HG03565 (cell line): ENCODE results near the gene LRRC32.

Experiments
- ATAC-seq: cut with Tn5 transposase; IDR thresholded peaks from one replicate; pipeline ENCODE4 v1.9.1; 2021; ENCODE audit warnings: mild to moderate bottlenecking, moderate library complexity; ENCODE audit not compliant: unreplicated experiment

LRRC32 gene, protein sequence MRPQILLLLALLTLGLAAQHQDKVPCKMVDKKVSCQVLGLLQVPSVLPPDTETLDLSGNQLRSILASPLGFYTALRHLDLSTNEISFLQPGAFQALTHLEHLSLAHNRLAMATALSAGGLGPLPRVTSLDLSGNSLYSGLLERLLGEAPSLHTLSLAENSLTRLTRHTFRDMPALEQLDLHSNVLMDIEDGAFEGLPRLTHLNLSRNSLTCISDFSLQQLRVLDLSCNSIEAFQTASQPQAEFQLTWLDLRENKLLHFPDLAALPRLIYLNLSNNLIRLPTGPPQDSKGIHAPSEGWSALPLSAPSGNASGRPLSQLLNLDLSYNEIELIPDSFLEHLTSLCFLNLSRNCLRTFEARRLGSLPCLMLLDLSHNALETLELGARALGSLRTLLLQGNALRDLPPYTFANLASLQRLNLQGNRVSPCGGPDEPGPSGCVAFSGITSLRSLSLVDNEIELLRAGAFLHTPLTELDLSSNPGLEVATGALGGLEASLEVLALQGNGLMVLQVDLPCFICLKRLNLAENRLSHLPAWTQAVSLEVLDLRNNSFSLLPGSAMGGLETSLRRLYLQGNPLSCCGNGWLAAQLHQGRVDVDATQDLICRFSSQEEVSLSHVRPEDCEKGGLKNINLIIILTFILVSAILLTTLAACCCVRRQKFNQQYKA

DNA sequence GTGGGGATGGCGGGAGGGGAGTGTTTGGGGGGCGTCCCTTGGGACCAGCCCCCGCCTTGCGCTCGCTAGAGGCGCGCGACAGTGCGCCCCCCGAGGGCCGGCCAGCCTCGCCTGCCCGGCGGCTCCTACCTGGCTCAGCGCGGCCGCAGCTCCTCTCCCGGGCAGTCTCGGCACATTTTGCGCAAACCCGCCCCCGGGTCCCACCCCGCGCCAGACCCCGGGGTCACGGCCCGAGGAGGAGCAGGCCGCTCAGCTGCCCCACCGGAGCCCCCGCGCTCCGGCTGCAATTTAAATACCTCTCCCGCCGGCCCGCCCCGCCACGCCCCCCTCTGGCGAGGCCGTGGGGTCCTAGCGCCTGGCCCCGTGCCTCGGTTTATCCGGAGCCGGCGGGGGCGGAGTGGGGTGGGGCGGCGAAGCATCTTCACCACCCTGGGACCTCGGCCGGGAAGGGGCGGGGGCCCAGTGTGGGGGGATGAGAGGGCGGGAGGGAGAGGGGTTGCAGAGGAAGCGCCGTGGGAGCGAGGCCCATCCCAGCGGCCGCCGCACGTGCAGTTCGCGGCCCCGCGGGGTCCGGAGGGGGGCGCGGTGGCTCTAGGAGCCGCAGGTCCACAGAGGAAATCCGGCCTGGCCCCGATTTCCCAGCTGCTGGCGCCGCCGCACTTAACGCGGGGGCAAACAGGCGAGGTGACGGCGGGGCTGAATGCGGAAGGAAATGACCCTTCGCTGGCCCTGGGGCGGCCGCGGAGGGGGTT lies at the start of gene LRRC32:
Gene LRRC32, minus strand, starts transcription at position 263 of the 752 bp plus-strand sequence. CDS start 4,793 bp downstream, outside the sequence.
- ATAC-seq = no peak

DNA sequence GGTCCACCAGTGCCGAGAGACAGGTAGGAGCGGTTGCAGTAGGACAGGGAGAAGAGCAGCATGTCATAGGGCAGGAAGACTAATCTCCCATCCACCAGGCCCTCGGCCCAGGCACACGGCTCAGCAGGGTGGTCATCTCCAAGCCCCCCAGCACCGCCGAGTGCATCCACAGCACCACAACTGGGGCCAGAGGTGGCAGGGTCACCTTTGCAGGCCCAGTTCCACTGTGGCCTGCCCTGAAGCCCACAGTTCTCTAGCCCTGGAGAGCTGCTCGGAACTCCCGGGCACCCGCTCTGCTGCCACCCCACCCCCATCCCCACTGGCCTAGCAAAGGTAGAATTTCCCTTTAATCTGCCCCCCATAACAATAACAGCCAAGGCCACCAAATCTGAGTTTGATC lies 49.1 kb upstream of the LRRC32 start:
- ATAC-seq = no peak

DNA sequence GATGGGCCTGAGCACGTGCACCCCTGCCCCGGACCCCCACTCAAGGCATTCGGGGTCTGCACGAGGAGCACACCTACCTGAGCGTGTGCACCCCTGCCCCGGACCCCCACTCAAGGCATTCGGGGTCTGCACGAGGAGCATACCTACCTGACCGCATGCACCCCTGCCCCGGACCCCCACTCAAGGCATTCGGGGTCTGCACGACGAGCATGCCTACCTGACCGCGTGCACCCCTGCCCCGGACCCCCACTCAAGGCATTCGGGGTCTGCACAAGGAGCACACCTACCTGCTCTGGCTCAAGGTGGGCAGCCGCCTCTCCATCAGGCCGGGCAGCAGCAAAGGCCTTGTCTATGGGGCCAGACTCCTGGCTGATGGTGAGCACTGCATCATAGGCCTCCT lies 48.7 kb upstream of the LRRC32 start:
- ATAC-seq = no peak

DNA sequence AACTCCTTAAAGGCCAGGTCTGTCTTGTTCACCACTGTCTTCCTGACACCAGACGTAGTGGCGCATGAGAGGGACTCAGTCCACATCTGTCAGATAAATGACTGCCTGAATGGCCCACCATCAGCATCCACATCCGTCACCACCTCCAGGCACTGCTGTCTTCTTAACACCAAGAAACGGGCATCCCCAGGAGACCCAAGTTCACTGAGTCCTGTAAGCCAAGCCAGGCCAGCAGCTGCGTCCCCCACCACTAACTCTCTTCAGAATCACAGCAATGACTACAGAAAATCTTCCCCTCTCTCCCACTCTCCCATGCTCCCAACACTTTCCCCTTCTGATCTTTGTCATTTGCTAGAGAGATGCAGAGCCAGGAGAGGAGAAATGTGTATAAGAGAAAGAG lies 47.3 kb upstream of the LRRC32 start:
- no peak for ATAC-seq

DNA sequence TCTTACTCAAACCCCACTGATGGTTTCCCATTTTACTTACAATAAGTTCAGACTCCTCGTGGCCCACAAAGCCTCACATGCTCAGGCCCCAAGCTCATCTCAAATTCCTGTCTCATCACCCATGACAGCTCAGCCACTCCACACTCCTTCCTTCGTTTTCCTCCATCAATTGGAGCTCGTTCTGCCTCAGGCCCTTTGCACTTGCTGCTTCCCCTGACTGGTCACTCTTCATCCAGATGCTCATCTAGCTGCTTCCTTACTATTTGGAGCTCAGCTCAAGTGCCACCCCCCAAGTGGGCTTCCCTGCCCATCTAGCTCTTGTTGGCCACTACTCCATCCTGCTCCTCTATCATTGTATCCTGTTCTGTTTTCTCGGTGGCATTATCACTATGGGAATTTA lies 46.8 kb upstream of the LRRC32 start:
- no peak for ATAC-seq

DNA sequence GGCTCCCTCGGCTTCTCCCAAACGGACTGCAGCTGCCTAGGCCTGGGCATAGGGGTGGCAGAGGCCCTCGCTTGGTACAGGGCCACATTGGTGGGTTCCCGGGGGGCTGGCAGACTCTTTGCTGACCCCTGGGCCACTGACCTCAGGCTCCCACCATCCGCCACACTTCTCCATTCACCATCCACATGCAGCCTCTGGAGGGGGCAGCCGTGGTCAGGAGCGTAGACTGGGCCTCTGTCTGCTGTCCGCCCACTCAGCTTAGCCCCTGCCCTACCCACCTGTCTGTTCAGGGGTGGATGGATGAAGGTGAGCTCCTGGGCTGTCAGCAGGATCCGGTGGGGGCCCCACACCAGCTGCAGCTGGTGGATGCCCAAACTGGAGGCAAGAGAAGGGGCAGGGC lies 45.7 kb upstream of the LRRC32 start:
- ATAC-seq = no peak

DNA sequence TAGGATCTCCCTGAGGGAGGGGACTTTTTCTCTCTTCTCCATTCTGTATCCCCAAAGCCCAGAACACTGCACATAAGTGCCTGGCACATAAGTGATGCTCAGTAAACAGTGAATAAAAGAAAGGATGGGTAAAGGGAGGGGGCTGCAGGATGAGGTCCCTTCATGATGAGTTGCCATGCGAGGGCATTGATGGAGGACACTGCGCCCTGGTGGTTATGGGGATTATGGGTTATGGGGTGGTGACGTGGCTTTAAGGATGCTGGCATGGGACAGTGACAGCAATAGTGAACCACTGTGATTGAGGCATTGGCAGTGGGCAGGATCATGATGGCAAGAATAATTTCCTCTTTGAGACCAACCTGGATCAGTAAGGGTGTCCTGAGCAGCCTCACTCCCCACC lies 43.9 kb upstream of the LRRC32 start:
- ATAC-seq = no peak

DNA sequence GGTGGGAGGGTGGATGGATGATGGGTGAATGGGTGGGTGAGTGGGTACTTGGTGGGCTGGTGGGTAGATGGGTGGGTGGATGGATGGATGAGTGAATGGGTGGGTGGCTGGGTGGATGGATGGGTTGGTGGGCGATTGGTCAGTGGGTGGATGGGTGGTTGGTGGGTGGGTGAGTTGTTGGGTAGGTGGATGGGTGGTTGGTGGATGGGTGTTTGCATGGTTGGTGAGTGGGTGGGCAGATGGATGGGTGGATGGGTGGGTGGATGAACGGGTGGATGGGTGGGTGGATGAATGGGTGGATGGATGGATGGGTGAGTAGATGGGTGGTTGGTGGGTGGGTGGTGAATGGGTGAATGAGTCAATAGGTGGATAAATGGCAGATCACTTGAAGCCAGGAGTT lies 43.0 kb upstream of the LRRC32 start:
- ATAC-seq = no peak

DNA sequence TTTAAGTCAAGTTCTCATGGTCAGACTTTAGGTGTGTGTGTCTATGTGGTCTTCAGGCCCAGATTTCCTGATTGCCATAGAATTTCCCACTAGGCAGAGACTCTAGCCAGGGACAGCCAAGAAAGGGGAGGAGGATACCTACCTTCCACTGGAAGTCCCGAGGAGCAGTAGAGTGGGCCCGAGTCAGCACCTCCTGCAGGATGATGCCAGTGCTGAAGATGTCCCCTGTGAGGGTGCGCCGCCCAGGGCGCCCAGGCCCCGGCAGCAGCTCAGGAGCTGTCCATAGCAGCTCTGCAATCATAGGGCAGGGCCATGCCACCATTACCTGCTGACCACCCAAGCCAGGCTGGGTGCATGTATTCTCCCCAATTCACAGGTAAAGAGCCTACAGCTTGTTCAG lies 41.6 kb upstream of the LRRC32 start:
- no peak for ATAC-seq

DNA sequence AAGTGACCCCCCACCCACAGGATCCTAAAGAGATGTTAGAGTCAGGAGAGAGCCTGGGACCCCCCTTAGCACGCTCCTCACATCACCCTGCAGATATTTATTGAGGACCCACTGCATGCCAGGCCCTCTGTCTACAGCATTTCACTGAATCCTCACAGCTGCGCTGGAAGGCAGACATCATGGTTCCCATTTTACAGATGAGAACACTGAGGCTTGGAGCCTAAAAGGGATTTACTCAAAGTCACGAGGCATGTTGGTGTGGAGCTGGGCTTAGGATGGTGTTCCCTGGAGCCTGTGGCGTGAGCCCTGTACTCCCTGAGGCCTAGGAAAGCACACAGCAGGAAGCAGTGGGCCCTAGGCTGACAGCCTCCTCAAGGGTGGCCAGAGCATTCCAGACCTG lies 39.2 kb upstream of the LRRC32 start:
- no peak for ATAC-seq

DNA sequence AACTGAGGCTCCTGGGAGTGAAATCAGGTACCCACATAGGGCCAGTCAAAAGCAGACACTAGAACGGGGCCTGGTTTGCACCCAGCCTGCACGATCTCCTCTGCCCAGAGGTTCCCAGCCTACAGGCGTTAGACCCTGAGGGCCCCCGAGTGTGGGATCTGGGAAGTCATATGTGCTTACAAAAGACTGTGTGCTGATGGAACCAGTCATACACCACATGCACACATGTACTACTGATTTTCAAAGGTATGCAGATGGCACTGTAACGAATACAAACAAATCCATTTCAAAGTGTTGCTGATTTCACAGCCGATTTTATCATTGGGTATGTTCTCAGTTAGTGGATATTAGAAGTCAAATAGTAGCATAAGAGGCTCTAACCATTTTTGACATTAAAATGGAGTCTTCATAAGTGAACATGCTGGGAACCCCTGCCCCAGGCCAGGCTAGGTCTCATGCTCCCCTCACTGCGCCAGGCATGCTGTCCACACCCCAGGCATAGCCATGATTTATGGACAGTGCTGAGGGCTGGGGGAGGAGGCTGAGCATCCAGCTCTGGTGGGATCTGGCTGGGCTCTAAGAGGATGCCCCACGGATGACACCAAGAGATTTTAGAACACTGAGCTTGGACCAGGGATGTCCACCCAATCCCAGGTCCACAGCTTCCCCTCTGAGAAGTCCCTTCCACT lies 38.6 kb upstream of the LRRC32 start:
- no peak for ATAC-seq

DNA sequence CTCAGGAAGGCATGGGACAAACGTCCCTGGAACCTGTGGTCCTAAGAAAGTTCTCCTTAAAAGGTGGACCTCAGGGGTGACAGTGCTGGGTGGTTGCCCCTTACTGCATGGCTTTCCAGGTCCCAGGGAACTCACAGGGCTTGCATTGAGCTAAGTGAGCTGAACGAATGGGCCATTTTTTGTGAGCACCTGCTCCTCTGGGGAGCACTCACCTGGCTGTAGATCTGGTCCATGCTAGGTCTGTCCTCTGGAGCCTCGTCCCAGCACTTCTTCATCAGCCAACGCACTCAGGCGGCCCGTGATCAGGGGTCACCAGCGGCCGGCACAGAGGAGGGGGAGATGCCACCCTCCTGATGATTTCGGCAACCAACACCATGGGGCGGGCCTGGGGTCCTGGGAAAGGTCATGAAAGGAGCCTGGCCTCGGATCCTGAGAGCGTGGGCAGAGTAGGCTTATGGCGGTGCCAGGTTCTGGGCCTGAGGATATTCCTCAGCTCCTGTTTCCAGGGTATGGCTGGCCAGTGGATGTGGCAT lies 36.8 kb upstream of the LRRC32 start:
- ATAC-seq = no peak

DNA sequence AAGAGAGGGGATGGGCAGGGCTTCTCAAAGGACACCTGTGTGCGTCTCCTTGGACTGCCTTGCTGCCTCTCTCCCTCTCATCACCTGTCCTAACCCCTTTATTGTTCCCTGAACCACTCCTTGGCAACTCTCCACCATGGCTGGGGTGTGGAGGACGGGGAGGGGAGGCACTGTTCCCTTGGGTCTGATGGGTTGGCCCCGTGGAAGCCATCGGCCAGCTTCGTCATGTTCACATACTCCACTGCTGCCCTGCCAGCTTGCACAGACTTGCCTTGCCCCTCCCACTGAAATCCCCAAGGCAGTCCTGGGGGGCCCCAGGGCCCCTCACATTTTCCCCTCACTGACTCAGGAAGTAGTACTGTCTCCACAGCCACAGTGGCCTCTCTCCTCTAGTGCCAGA lies 36.1 kb upstream of the LRRC32 start:
- ATAC-seq = no peak

DNA sequence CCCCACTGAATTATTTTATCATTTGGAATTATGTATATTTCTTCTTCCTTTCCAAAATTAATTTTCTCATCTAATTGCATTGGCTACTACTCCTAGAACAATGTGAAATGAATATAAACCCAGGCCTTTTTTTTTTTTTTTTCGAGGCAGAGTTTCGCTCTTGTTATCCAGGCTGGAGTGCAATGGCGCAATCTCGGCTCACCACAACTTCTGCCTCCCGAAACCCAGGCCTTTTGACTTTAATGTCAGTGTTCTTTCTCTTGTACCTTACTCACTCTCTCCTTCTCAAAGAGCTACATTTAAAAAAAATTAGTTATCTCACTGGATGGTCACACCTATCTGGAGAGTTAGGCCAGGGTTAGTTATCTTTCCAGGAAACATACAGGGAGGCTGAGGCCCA lies 35.3 kb upstream of the LRRC32 start:
- ATAC-seq = no peak

DNA sequence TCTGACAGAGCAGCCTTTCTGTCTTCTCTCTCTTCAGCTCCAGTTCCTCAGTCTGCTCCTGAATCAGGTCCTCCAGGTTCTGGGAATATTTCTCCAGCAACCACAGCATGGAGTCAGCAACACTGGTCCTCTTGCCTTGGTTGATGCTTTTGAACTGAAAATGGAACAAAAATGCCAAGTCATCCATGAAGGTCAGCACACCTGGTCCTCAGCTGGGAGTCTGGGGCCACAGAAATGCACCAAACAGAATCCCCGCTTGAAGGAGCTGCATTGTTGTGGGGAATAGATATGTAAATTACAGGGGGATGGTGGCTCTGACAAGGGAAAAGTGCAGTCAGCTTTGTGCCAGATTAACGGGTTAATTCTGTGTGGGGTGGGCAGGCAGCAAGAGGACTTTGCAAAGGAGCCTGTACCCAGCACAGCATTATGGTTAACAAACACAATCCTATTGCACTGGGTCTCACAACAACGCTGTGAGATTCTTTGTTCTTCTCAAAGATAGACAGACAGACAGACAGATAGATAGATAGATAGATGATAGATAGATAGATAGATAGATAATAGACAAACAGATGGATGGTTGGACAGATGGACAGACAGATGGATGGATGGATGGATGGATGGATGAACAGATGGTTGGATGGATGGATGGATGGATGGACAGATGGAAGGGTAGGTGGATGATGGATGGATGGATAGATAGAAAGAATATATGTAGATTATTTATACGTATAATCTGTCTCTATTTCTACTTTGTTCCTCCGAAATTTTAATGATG lies 33.8 kb upstream of the LRRC32 start:
- ATAC-seq = no peak

DNA sequence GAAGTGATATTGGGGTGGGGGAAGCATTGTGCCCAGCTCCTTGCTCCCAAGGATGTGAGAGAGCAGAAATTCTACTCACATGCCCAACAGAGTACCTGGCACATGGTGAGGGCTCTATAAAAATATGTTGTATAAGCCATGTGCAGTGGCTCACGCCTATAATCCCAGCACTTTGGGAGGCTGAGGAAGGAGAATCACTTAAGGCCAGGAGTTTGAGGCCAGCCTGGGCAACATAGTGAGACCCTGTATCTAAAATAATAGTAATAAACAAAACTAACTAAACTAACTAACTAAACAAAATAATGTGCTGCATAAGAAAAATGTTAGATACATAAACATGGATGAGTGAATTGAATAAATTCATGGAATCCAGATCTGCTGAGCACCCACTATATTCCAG lies 33.2 kb upstream of the LRRC32 start:
- ATAC-seq = no peak

DNA sequence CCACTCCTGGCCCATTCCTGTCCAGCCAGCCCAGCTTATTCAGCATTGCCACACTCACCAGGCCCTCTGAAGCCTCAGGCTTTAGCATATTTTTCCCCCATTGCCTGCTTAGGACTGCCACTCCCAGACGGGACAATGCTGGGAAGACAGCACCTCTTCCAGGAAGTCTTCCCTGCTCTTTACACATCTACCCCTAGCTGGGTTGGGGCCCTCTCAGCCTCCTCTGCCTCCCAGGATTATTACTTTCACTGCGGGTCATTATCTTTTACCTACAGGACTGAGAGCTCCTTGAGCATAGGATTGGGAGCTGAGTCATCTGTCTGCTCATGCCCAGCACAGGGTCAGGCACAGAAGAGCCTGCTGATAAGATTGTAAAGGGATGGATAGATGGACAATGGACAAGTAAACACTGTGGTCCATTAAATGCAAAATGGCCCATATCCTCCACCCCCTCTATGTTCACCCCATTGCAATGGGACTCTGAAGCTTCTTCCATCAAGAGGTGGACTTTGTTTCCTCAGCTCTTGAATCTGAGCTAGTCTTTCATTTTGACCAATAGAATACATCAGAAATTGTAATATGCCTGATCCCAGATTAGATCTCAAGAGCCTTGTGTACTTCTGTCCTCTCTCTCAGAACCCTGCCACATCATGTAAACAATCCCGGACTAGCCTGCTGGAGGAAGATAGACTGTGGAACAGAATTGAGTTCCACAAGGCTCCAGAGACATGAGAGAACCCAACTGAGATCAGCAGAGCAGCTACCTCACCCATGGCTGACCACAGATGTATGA lies 32.0 kb upstream of the LRRC32 start:
- no peak for ATAC-seq

DNA sequence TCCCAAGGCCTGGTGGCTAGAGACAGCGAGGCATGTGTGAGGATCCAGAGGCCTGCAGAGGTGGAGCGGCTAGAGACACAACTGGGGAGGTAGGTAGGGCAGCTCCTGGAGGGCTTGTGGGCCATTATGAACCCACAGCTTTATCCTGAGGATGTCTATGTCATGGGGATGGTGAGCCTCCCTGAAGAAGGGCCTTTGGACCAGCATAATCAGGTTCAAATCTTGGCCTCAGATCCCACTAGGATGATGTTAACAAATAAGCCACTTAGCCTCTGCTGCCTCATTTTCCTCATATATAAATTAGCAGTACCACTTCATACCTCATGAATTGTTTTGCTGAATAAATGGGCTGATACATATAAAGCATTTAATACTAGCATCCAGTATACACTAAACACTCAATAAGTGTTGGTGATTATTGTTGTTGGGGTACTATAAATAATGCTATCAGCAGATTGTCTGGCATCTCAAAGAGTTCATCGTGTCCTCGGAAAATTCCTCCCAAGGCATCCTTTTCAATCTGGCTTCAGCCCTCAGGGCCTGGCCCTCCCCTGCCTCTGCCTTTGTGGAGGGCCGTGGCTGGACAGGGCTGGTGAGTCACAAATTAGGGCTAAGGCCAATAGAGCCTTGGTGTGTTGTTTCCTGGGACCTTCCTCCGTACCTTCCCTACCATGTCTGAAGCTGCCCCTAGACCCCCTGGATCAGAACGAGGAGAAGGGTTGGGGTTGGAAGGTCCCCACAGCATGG lies 30.9 kb upstream of the LRRC32 start:
- no peak for ATAC-seq
